Gastrocnemius medialis (tissue), 4 donors: ENCODE measurements around the gene COA5. TPM values are rescaled to one million over a fixed set of nuclear protein-coding genes. Genes with fewer than 3 reads are reported as not detected.

Source experiments
- ATAC-seq, 2 donors: fragments of 150-250 bp; one replicate each; pipeline ENCODE4 v1.9.1; 2016
- DNase-seq, 2 donors: peaks; one replicate each; pipeline ENCODE4 v3.0.0-alpha.2; 2019
- H3K27ac ChIP-seq, 4 donors: fragments of 200-600 bp; sonication (generic); 1 replicate in 1 of 4; 2 replicates in 3 of 4; pipeline ENCODE4 v1.5.1; 2016 to 2018; ENCODE audit warnings: mild to moderate bottlenecking in 2 of 4, moderate library complexity in 1 of 4
- H3K27me3 ChIP-seq, 3 donors: fragments of 200-600 bp; sonication (generic) in 2 of 3; 1 replicate in 1 of 3; 2 replicates in 2 of 3; pipeline versions ENCODE4 v1.5.1 to v1.6.0; 2016 to 2019; ENCODE audit warnings: mild to moderate bottlenecking in 1 of 3, moderate library complexity in 1 of 3
- H3K36me3 ChIP-seq, 2 donors: fragments of 200-600 bp; sonication (generic) in 1 of 2; one replicate each; pipeline ENCODE4 v1.5.1; 2017 to 2018
- H3K4me1 ChIP-seq, 2 donors: fragments of 200-600 bp; sonication (generic) in 1 of 2; one replicate each; pipeline ENCODE4 v1.5.1; 2016 to 2017; ENCODE audit warnings: mild to moderate bottlenecking in 2 of 2
- H3K4me3 ChIP-seq, 4 donors: fragments of 200-600 bp; sonication (generic) in 3 of 4; 1 replicate in 1 of 4; 2 replicates in 3 of 4; pipeline ENCODE4 v1.5.1; 2016 to 2019; ENCODE audit warnings: mild to moderate bottlenecking in 2 of 4
- H3K9me3 ChIP-seq, 3 donors: fragments of 200-600 bp; sonication (generic) in 2 of 3; 1 replicate in 1 of 3; 2 replicates in 2 of 3; pipeline ENCODE4 v1.5.1; 2016 to 2019
- CTCF ChIP-seq, 5 experiments: fragments of 450-650 bp in 3 of 5; fragments of 200-600 bp in 2 of 5; sonication (generic) in 2 of 5; IDR thresholded peaks in 4 of 5; conservative IDR thresholded peaks in 1 of 5; 1 replicate in 4 of 5; 2 replicates in 1 of 5; pipeline ENCODE4 v1.5.1; 2016 to 2019; ENCODE audit warnings: antibody characterized with exemption in 5 of 5, mild to moderate bottlenecking in 3 of 5, moderate library complexity in 3 of 5
- POLR2A ChIP-seq, 2 donors: fragments of 450-650 bp; IDR thresholded peaks; one replicate each; pipeline ENCODE4 v1.6.1; 2017; ENCODE audit warnings: antibody characterized with exemption in 2 of 2, mild to moderate bottlenecking in 2 of 2, moderate library complexity in 2 of 2
- in situ Hi-C, 4 donors: fragments of 200-750 bp; cut with MboI; loops; one replicate each; pipeline versions ENCODE4 v1.15.0 to v1.8.0; 2017; ENCODE audit warnings: low sequenced_read_pairs in 4 of 4
- intact Hi-C: fragments of 100-400 bp; cut with DNase I; formaldehyde crosslinking; loops from one replicate; pipeline ENCODE4 v1.15.1; 2023; ENCODE audit warnings: low total_unique reads
- total RNA-seq, 4 donors: library from RNA; depleted of rRNA; stranded (reverse); fragments of >200 nt; gene quantifications; one replicate each; pipeline versions ENCODE4 v1.1.0 to v1.2.3, GENCODE V29; 2016

Gene COA5
- total RNA-seq, 4 donors from 2014 or later = 26.1 to 45.1 (median 31.0) TPM

GRCh38 chr2:98571121-98571701 lies 37.1 kb downstream of the COA5 start:
- Histone ChIP-seq H3K4me1 (no peaks in the 10 kb centered on the region), H3K27me3 (no peaks in the 10 kb centered on the region), H3K36me3 (peaks cover 0 to 37% of the 10 kb centered on the region in 2 donors), H3K9me3 (no peaks in the 10 kb centered on the region), H3K27ac (no peak overlapping the region), H3K4me3 (no peak overlapping the region)
- intact Hi-C loops = loop anchor here (10.0 kb wide), 1 partner anchor 1886 kb away; no protein-coding TSS in a partner anchor
- ATAC-seq (no peak), DNase-seq (no peak)
- TF ChIP-seq POLR2A (IDR thresholded peaks at IDR 0.05) (no peak), CTCF (IDR thresholded peaks at IDR 0.05 in 4 of 5, conservative IDR thresholded peaks at IDR 0.05 in 1 of 5) (no peak)
- in situ Hi-C loops = loop anchor here in 1 of 4 donors (25.0 kb wide), 1 partner anchor 159 kb away; no protein-coding TSS in a partner anchor

DNA sequence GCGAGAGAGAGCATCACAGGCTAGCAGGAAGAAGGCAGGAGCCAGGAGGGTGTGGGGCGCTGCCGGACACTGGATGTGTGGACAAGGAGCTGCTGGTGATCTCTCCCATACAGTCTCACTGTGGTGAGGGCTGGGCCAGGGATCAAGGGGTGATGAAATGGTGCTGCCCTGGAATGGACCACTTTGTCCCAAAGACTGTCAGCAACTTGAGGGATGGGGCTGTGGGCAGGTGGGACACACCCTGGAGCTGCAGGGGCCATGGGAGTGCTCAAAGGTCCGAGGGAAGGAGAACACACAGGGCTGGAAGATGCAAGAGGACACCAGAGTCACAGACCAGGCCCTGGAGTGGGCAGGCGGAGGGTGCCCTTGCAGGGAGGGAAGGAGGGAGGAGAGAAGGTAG lies 38.0 kb downstream of the COA5 start:
- DNase-seq = no peak
- Histone ChIP-seq H3K36me3 (peaks cover 0 to 43% of the 10 kb centered on the region in 2 donors), H3K27ac (no peak overlapping the region), H3K9me3 (no peaks in the 10 kb centered on the region), H3K27me3 (no peaks in the 10 kb centered on the region), H3K4me3 (no peak overlapping the region), H3K4me1 (no peaks in the 10 kb centered on the region)
- no peak for ATAC-seq
- in situ Hi-C loops (loop anchor here in 1 of 4 donors (25.0 kb wide), 1 partner anchor 158 kb away; no protein-coding TSS in a partner anchor), intact Hi-C loops (loop anchor here (10.0 kb wide), 1 partner anchor 1886 kb away; no protein-coding TSS in a partner anchor)
- no peak for TF ChIP-seq CTCF (IDR thresholded peaks at IDR 0.05 in 4 of 5, conservative IDR thresholded peaks at IDR 0.05 in 1 of 5)
- TF ChIP-seq POLR2A (IDR thresholded peaks at IDR 0.05) = no peak

GRCh38 chr2:98569915-98570314 lies 38.4 kb downstream of the COA5 start:
- H3K27me3 ChIP-seq = no peaks in the 10 kb centered on the region
- ATAC-seq (no peak), DNase-seq (no peak)
- no peaks in the 10 kb centered on the region for H3K9me3 ChIP-seq
- H3K27ac ChIP-seq = no peak overlapping the region
- no peaks in the 10 kb centered on the region for H3K4me1 ChIP-seq
- in situ Hi-C loops (loop anchor here in 1 of 4 donors (25.0 kb wide), 1 partner anchor 158 kb away; no protein-coding TSS in a partner anchor), intact Hi-C loops (loop anchor here (10.0 kb wide), 2 partner anchors 155 to 1885 kb away; no protein-coding TSS in a partner anchor)
- H3K36me3 ChIP-seq = peaks cover 0 to 47% of the 10 kb centered on the region in 2 donors
- TF ChIP-seq CTCF (IDR thresholded peaks at IDR 0.05 in 4 of 5, conservative IDR thresholded peaks at IDR 0.05 in 1 of 5) (no peak), POLR2A (IDR thresholded peaks at IDR 0.05) (no peak)
- H3K4me3 ChIP-seq = no peak overlapping the region

- TF ChIP-seq POLR2A (IDR thresholded peaks at IDR 0.05) = no peak
- TF ChIP-seq CTCF (IDR thresholded peaks at IDR 0.05 in 4 of 5, conservative IDR thresholded peaks at IDR 0.05 in 1 of 5) = peak; percentile 44 to 80 (median 67)
- peaks cover 0 to 53% of the 10 kb centered on the region in 2 donors for H3K36me3 ChIP-seq
- H3K4me3 ChIP-seq = no peak overlapping the region
- no peaks in the 10 kb centered on the region for H3K9me3 ChIP-seq
- H3K4me1 ChIP-seq = no peaks in the 10 kb centered on the region
- ATAC-seq = peak in 1 of 2 donors; percentile 39
- no peak overlapping the region for H3K27ac ChIP-seq
- DNase-seq = no peak
- H3K27me3 ChIP-seq = no peaks in the 10 kb centered on the region
- in situ Hi-C loops (loop anchor here in 1 of 4 donors (25.0 kb wide), 1 partner anchor 157 kb away; no protein-coding TSS in a partner anchor), intact Hi-C loops (loop anchor here (10.0 kb wide), 1 partner anchor 154 kb away; no protein-coding TSS in a partner anchor)
Observed at GRCh38 chr2:98569197-98569793, 39.0 kb downstream of the COA5 start.
